NCI-H460 (cell line): Measurements from ENCODE around the gene WDR37. TPM values are rescaled to one million over a fixed set of nuclear protein-coding genes. Genes with fewer than 3 reads are reported as not detected.

Source experiments
- DNase-seq: peaks from one replicate; pipeline ENCODE4 v3.0.0-alpha.2; 2016; ENCODE audit warnings: low read depth; ENCODE audit errors: extremely low read depth
- total RNA-seq: library from RNA; depleted of rRNA; stranded (reverse); fragments of >200 nt; shearing (Covaris generic); gene quantifications from 2 replicates; pipeline ENCODE4 v1.2.3, GENCODE V29; 2014

WDR37 gene
- total RNA-seq, 1 experiment from 2014 or later = 4.2 TPM

GRCh38 chr10:1162481-1163203 is 106.5 kb downstream of the WDR37 start:
- no peak for DNase-seq

GRCh38 chr10:1163204-1163660 is 107.0 kb downstream of the WDR37 start:
- DNase-seq = no peak

- DNase-seq = no peak
Measured at GRCh38 chr10:1163831-1164230, 107.6 kb downstream of the WDR37 start.

DNA sequence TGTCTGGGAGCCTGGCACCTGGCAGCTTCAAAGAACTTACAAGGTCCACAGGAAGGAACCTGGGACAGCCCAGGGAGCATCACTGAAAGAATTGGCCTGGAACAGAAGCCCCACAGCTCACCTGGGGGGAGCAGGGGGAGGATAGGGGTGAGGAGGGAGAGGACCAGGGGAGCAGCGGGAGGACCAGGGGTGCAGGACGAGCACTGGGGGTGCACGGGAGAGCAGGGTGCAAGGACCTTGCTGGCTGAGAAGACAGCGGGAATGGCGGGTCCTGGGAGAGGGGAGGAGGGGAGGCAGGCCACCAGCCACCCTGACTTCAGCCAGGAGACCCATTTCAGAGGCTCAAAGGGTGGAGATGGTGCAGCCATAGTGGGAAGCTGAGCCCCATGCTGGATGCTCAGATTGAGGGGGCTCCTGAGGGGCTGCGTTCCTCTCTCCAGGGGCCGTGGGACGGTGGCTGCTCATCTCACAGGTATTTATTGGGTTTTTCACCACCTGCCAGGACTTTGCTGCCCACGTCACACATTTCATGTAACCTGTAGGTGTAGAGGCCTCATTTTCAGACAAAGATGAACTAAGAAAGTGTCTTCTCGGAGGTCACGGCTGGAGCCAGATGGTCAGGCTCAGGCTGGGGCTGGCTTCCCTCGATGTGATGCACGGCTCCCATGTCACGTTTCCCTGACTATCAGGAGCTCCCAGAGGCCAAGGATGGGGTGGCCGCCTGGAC is 110.1 kb downstream of the WDR37 start:
- no peak for DNase-seq

GRCh38 chr10:1166828-1167275 is 110.7 kb downstream of the WDR37 start:
- no peak for DNase-seq

GRCh38 chr10:1168763-1169162 is 112.6 kb downstream of the WDR37 start:
- DNase-seq = no peak

DNA sequence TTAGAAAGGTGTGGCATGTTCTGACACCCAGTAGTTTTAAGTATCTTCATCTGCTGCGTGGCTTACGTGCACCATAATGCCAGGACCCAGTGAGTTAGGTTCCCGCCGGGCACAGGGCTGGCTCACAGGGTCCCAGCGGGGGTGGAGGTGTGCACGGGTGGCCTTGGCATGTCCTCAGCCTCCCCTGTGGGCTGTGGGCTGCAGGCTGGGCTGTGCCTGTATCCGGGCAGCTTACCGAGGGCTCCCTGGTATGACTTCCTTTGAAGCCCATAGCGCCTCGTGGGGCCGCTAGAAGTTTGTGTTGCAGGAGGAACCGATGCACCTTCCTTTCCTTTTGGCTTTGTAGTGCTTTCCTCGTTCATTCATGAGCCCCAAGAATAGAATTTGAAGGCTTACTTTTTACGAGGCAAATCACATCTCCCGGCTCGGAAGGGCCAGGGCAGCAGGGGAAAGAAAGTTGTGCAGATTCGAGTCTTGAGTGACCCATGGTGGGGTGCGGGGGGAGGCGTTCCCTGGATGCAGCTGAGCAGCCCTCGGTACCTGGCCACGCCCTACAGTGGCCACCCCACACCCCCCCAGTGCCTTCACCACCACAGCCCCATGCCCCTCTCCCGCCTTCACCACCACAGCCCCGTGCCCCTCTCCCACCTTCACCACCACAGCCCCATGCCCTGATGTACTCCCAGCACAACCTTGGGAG is 113.2 kb downstream of the WDR37 start:
- DNase-seq = no peak

- DNase-seq = no peak
Measured at GRCh38 chr10:1169981-1170866, 114.0 kb downstream of the WDR37 start.

DNA sequence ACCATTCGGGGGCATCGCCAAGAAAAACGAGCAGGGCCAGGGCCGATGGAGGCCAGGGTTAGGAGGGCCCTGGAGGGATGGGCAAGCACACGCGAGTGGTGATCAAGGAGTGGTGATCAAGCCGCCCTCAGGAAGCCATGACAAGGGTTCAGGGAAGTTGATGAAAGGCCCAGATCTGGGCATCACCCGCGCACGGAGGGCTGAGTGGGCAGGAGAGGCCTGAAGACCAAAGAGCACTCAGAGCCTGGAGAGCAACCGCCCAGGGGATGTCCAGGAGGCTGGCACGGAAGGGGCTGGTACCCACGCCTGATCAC is 114.6 kb downstream of the WDR37 start:
- no peak for DNase-seq

GRCh38 chr10:1171182-1171581 is 115.0 kb downstream of the WDR37 start:
- no peak for DNase-seq

- no peak for DNase-seq
Measured at GRCh38 chr10:1171586-1171985, 115.4 kb downstream of the WDR37 start.

GRCh38 chr10:1172256-1172984 is 116.2 kb downstream of the WDR37 start:
- DNase-seq = no peak

GRCh38 chr10:1173091-1173490 is 116.9 kb downstream of the WDR37 start:
- DNase-seq = no peak

- DNase-seq = no peak
Measured at GRCh38 chr10:1174022-1174421, 117.8 kb downstream of the WDR37 start.

DNA sequence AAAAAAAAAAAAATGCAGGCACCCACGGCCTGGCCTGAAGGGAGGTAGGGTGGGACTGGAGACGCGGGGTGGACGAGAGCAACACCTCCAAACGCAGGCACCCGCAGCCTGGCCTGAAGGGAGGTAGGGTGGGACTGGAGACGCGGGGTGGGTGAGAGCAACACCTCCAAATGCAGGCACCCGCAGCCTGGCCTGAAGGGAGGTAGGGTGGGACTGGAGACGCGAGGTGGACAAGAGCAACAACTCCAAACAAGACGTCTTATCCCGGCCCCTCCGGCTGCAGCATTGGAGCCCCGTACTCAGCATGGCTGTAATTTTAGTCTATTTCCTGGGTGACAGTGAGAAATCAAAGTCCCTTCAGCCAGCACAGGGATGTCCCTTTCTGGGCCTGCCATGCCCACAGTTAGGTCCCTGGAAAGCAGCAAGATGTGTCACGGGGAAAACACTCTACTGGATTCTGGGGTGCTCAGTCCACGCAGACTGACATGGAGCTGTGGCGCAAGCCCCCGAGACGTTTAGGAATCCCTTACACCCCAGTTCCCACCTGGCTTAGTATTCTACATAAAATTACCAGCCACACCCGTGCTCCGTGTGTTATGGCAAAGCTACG is 119.9 kb downstream of the WDR37 start:
- no peak for DNase-seq

GRCh38 chr10:1177936-1178335 is 121.8 kb downstream of the WDR37 start:
- no peak for DNase-seq

DNA sequence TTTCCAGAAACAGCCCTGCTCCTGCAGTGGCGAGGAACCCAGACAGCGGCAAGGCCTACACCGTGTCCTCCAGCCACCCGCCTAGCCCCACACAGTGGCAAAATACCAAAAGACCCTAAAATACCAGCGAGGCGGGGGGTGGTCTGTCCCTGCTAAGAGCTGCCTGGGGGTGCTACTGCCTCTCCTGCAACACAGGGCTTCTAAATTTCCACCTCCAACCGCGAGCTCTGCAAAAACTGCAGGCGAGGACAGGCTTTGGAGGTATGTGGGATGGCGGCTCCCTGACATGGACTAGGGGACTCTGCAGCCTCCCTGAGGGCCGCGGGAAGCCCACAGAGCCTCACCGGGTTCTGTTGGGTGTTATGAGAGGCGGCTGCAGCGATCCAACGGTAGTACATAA is 122.3 kb downstream of the WDR37 start:
- no peak for DNase-seq

DNA sequence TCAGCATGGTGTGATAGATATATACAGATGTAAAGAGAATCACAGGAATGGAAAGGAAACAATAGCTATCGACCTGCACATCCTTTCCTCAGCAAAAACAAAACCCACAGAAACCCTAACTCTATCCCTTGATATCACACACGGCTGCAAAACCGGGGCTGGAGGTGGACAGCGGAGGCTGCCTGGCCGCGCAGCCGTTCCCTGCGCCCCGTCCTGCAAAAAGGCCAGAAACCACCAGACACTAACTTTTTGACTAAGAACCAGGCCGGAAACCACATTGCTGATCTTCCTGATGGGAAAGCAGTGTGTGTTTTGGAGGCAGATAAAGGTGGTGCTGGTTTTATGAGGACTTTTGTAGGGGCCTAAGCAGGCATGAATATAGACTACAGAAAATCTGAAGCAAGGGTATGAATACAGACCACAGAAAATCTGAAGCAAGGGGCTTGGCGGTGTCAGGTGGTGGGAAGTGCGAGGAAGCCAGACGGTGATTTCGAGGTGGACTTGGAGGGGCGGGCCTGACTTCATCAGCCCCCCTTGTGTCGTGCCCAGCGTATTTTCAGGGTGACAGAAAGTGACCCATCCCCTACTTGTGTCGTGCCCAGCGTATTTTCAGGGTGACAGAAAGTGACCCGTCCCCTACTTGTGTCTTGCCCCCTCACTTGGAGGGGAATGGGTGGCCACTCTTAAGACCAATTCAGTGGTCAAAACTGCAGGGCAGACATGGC is 123.3 kb downstream of the WDR37 start:
- DNase-seq = no peak
